GM12874 (cell line): ENCODE results near the gene AMELX.

Source experiments
- CTCF ChIP-seq: IDR thresholded peaks from 2 replicates; pipeline ENCODE4 v1.5.1; 2011; ENCODE audit warnings: low read depth, mild to moderate bottlenecking, control low read depth, low read length, moderate library complexity; ENCODE audit not compliant: insufficient read depth

AMELX gene

GRCh38 chrX:11346121-11346682, 53.0 kb downstream of the AMELX start:
- no peak for TF ChIP-seq CTCF

DNA sequence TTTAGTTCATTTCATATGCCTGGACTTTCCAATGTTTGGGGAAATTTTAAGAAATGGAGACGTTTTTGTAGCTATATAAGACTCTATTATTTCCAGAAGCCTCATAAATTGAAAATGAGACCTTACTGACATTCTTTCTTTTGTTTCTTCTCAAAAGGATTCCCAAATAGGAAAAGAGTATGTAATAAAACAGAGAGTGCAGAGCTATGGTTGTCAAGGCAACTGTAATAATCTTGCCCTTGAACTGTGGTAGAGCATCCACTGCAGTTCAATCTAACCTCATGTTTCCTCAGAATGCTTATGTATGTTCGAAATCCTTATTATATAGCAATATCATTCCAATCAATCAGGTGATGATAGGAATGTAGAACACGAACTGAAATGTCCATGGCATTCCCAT, 54.1 kb downstream of the AMELX start:
- TF ChIP-seq CTCF = no peak

GRCh38 chrX:11349020-11349419, 55.8 kb downstream of the AMELX start:
- TF ChIP-seq CTCF = no peak

- no peak for TF ChIP-seq CTCF
Observed at GRCh38 chrX:11349661-11350337, 56.6 kb downstream of the AMELX start.
